GM19467 (cell line): ENCODE data around the gene PXDN.

Source experiments
- ATAC-seq: cut with Tn5 transposase; IDR thresholded peaks from one replicate; pipeline ENCODE4 v1.9.1; 2021; ENCODE audit warnings: mild to moderate bottlenecking, moderate library complexity; ENCODE audit not compliant: unreplicated experiment

PXDN gene

DNA sequence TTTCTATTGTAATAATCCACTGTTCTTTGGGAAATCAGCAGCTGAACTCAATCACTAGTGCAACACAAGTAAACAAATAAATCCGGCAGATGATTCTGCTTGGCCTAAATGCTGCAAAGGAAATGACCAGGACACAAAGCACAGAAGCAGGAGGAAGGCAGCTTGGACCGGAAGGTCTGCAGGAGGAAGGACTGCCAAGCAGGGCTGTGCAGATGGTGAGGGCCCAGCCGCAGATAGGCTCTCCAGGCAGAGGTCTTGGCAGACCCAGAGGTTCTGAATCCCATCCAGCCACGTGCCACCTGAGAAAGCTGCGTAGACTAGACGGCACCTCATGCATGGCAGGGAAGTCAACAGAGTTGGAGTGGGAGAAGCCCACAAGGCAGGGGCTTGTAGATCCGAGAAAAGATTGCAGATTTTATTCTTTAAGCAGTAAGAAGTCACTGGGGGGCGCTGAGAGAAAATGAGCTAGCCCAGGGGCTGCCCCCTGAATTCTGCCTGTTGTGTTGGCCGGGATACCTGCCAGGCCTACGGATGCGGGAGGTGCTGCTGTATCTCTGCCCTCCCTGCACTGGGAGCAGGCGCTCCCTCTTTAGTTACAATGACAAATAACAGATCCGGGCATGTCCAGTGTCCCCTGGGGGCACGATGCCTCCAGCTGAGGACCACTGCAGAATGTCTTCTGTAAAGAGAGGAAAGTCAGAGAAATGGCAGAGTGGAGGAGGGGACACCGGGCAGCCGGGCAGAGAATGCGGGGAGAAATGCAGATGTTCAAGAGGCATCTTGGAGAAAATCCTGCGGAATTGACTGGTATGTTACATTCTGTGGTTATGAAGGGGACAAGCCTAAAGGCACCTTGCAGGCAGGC lies 153.5 kb downstream of the PXDN start:
- ATAC-seq: no peak

DNA sequence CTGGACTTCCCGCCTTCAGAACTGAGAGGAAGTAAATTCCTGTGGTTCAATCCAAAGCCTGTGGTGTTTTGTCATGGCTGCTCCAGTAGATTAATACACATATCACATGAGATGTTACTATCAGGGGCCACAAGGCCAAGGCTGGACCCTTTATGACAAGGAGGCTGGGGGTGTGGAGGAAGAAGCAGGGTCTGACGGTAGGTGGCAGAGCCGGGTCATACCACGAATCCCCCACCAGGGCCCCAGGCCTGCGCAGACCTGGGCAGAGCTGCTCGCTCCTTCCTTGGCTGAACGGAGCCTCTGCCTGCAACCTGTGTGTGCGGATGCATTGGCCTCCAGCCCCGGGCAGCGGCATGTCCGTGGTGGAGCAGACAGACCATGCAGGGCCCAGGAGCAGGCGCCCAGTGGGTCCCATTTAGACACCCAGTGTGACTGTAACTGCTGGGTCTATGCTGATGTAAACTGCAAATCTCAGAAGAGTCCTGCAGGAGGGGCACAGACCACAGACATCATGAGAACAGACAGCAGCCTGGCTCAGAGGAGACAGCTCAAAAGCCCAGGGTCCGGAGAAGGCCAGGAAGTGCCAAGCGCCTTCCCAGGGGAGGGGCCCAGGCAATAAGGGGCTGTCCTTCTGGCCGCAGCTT lies 155.2 kb downstream of the PXDN start:
- no peak for ATAC-seq

DNA sequence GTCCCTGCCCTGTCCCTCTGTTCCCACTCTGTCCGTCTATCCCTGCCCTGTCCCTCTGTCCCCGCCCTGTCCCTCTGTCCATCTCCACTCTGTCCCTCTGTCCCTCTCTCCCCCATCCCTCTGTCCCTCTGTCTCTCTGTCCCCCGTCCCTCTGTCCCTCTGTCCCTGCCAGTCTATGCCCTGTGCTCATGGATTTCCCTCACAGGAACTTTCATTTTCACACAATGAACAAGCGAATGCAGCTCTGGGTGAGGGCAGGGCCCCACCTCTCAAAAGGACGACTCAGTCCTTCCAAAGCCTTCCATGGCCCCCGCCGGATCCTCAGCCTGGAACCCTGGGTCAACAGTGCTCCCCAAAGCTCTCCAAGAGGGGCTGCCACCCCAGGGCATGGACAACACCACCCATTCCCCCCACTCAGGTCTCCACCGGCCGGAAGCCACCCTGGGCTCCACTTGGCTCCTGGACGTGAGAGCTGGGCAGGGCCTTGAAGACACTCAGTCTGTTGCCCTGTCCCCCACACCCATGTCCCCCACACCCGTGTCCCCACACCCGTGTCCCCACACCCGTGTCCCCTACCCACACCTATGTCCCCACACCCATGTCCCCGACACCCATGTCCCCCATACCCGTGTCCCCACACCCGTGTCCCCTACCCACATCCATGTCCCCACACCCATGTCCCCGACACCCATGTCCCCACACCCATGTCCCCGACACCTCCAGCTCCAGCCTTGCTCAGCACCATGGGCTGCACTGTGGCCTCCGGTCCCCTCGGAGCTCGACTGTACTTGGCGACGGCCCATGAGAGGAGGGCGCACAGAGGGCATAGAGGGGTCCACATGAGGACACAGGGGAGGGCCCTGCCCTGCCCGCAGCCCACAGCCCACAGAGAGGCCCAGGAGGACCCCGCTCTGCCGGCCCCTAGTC lies 156.0 kb downstream of the PXDN start:
- ATAC-seq: no peak

GRCh38 chr2:1586923-1587840 lies 157.1 kb downstream of the PXDN start:
- ATAC-seq: no peak

DNA sequence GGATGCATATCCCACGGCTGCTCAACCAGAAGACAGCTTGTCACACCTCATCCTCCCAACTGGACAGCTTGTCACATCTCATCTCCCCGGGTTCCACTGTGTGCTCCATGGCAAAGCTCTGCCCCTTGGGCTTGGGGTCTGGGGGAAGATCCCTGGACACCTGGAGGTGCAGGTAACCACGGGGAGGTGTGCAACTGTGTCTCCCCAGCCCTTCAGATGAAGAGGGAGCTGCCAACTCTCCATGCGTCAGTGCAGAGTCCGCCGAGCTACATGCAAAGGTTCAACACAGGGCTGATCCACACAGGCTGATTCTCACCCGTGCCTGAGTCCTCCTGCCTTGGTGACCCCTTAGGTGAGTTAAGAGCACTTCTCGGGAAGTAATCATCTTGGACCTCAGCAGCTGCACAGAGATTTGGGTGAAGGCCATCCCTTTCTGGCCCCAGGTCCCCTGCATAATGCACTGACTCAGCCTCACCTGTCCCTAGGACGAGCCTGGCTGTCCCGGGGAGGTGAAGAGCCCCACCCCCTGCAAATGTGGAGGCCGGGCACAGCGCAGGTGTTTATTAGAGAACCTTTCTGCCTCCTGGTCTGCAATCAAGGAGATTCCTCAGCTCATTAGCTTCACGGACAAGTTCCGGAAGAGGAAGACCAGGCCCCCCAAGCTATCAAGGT lies 157.9 kb downstream of the PXDN start:
- ATAC-seq: no peak

- no peak for ATAC-seq
Measured at GRCh38 chr2:1585635-1586034, 158.7 kb downstream of the PXDN start.

GRCh38 chr2:1584691-1585485 lies 159.4 kb downstream of the PXDN start:
- ATAC-seq: no peak

DNA sequence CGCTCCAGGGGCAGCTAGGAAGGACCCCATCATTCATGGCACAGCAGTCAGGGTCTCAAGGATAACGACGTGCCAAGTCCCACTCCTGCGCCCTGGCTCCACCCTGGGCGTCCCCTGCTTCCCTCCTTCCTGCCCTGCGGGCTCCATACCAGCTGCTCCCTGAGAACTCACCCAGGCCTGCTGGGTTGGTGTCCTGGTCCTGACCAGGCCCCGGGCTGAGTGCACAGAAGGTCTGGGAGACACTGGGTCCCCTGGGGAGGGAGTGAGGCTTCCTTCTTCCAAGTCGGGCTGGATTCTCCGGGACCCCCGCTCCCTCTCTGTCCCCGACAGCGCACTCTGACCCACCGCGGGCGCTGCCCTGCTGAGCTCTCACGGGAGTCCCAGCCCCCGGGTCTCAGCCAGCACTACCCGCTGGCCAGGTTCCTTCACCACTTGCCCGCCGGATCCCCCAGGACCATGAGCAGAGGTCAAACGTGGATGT lies 160.2 kb downstream of the PXDN start:
- ATAC-seq: no peak

GRCh38 chr2:1582891-1583341 lies 161.4 kb downstream of the PXDN start:
- ATAC-seq: no peak

GRCh38 chr2:1581965-1582625 lies 162.2 kb downstream of the PXDN start:
- ATAC-seq: no peak
